BJ (cell line): ENCODE data around the gene PHC3. TPM values are rescaled to one million over a fixed set of nuclear protein-coding genes. Genes with fewer than 3 reads are reported as not detected.

Source experiments
- CTCF ChIA-PET: fragments of 350-600 bp; formaldehyde crosslinking; extraction: SDS; loops from one replicate; lab custom pipeline; 2021; ENCODE audit warnings: antibody characterized with exemption, inconsistent platforms; lab: Yijun Ruan, JAX
- POLR2A ChIA-PET: fragments of 300-600 bp; sonication (Branson Sonifier 250); formaldehyde crosslinking; extraction: SDS; loops from one replicate; lab custom pipeline; 2021; ENCODE audit warnings: antibody characterized with exemption; lab: Charles Lee
- DNase-seq: peaks from one replicate; pipeline ENCODE4 v3.0.0-alpha.2; 2011; ENCODE audit warnings: low read depth
- H3K27me3 ChIP-seq: 2 replicates; pipeline ENCODE4 v1.6.0; 2011; ENCODE audit warnings: low read length; ENCODE audit not compliant: control insufficient read depth, insufficient read depth
- H3K36me3 ChIP-seq: 2 replicates; pipeline ENCODE4 v1.5.1; 2011; ENCODE audit warnings: low read length; ENCODE audit not compliant: control insufficient read depth, insufficient read depth
- H3K4me3 ChIP-seq: 2 replicates; pipeline ENCODE4 v1.5.1; 2011; ENCODE audit warnings: low read depth, mild to moderate bottlenecking, control low read depth, low read length
- CTCF ChIP-seq: IDR thresholded peaks from 2 replicates; pipeline ENCODE4 v1.5.1; 2011; ENCODE audit warnings: low read depth, mild to moderate bottlenecking, control low read depth, inconsistent platforms, low read length, moderate library complexity; ENCODE audit not compliant: insufficient read depth
- polyA plus RNA-seq: library from polyadenylated mRNA; depleted of rRNA; stranded (reverse); fragments of >200 nt; gene quantifications from 2 replicates; pipeline ENCODE4 v1.2.3, GENCODE V29; 2011

Gene PHC3
- polyA plus RNA-seq, 1 experiment, result 56.2 TPM

- ChIA-PET CTCF (no interaction called here), POLR2A (no interaction called here)
- Histone ChIP-seq H3K27me3 (no peaks in the 10 kb centered on the region), H3K36me3 (peaks cover 5% of the 10 kb centered on the region; the same call in 1 of the 2 replicates), H3K4me3 (no peak overlapping the region)
- no peak for TF ChIP-seq CTCF
- no peak for DNase-seq
Measured at GRCh38 chr3:170090601-170090981, 90.9 kb downstream of the PHC3 start.

GRCh38 chr3:170089862-170090600, 91.5 kb downstream of the PHC3 start:
- ChIA-PET POLR2A (no interaction called here), CTCF (interaction anchor here (0.5 kb wide), 1 partner anchor 796 kb away, joined by 4 read pairs; no protein-coding TSS in a partner anchor)
- Histone ChIP-seq H3K36me3 (peaks cover 5% of the 10 kb centered on the region; the same call in 1 of the 2 replicates), H3K4me3 (no peak overlapping the region), H3K27me3 (no peaks in the 10 kb centered on the region)
- DNase-seq, result no peak
- no peak for TF ChIP-seq CTCF

GRCh38 chr3:170085396-170085795, 96.1 kb downstream of the PHC3 start:
- Histone ChIP-seq H3K36me3 (peaks cover 4% of the 10 kb centered on the region), H3K4me3 (no peak overlapping the region), H3K27me3 (no peaks in the 10 kb centered on the region)
- CTCF ChIA-PET, result no interaction called here
- TF ChIP-seq CTCF, result no peak
- POLR2A ChIA-PET, result interaction anchor here (0.8 kb wide), 1 partner anchor 13 kb away, joined by 4 read pairs; no protein-coding TSS in a partner anchor
- no peak for DNase-seq

GRCh38 chr3:170083343-170083742, 98.2 kb downstream of the PHC3 start:
- H3K27me3 ChIP-seq, result no peaks in the 10 kb centered on the region
- ChIA-PET CTCF (interaction anchor here (1.3 kb wide), 1 partner anchor 11 kb away, joined by 3 read pairs; no protein-coding TSS in a partner anchor), POLR2A (no interaction called here)
- no peak overlapping the region for H3K4me3 ChIP-seq
- no peak for DNase-seq
- H3K36me3 ChIP-seq, result peaks cover 4% of the 10 kb centered on the region
- TF ChIP-seq CTCF, result no peak

GRCh38 chr3:170081079-170081741, 100.3 kb downstream of the PHC3 start:
- Histone ChIP-seq H3K4me3 (no peak overlapping the region), H3K36me3 (peaks cover 2% of the 10 kb centered on the region), H3K27me3 (no peaks in the 10 kb centered on the region)
- ChIA-PET POLR2A (no interaction called here), CTCF (no interaction called here)
- DNase-seq, result no peak
- no peak for TF ChIP-seq CTCF
